Cardiac fibroblast (primary cell): Measurements from ENCODE around the gene OSBPL5.

Source experiments
- DNase-seq, 2 donors: peaks; one replicate each; pipeline versions ENCODE4 v3.0.0 to v3.0.0-alpha.2; 2010; ENCODE audit warnings: low read depth in 2 of 2
- H3K4me3 ChIP-seq, 2 donors: replicated peaks in 1 of 2; 1 replicate in 1 of 2; 2 replicates in 1 of 2; pipeline ENCODE4 v1.5.1; 2011; ENCODE audit warnings: low read depth in 2 of 2, low read length in 2 of 2, mild to moderate bottlenecking in 2 of 2, moderate library complexity in 1 of 2
- TF ChIP-seq, protein P1 (sequence below): IDR thresholded peaks from one replicate; pipeline ENCODE4 v1.5.1; 2011; ENCODE audit warnings: low read depth, mild to moderate bottlenecking, low read length, inconsistent platforms

Gene OSBPL5

DNA sequence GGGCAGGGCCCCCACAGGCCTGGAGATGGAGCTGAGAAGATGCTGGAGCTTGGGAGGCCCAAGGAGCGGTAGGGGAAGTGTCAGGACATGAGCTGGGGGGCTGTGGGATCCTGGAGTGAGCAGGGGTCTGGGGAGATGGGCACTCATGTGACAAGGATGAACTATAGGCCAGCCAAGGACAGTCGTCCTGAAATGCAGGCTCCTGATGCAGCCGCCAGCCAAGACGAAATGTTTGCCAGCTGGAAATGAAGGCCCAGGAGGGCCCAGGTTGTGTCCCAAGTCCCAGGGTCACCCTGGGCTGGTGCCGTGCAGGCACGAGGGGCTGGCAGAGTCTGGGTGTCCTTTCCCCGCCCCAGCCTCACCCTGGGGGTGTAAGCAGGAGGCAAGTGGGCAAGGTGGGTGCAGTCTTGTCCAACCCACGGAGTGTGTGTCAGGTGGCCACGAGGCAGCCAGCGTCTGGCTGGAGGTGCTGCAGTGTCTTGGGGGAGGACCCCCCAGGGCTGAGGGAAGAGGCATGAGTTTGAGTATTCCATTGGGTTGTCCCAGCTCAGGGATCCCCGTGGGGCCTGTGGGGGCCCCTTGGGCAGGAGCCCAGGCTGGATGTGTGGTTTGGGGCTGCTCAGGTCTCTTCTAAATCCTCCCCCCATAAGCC is 32.1 kb upstream of the OSBPL5 start:
- no peak for DNase-seq
- no peak overlapping the region for H3K4me3 ChIP-seq
- TF ChIP-seq, protein P1, sequence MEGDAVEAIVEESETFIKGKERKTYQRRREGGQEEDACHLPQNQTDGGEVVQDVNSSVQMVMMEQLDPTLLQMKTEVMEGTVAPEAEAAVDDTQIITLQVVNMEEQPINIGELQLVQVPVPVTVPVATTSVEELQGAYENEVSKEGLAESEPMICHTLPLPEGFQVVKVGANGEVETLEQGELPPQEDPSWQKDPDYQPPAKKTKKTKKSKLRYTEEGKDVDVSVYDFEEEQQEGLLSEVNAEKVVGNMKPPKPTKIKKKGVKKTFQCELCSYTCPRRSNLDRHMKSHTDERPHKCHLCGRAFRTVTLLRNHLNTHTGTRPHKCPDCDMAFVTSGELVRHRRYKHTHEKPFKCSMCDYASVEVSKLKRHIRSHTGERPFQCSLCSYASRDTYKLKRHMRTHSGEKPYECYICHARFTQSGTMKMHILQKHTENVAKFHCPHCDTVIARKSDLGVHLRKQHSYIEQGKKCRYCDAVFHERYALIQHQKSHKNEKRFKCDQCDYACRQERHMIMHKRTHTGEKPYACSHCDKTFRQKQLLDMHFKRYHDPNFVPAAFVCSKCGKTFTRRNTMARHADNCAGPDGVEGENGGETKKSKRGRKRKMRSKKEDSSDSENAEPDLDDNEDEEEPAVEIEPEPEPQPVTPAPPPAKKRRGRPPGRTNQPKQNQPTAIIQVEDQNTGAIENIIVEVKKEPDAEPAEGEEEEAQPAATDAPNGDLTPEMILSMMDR = no peak

DNA sequence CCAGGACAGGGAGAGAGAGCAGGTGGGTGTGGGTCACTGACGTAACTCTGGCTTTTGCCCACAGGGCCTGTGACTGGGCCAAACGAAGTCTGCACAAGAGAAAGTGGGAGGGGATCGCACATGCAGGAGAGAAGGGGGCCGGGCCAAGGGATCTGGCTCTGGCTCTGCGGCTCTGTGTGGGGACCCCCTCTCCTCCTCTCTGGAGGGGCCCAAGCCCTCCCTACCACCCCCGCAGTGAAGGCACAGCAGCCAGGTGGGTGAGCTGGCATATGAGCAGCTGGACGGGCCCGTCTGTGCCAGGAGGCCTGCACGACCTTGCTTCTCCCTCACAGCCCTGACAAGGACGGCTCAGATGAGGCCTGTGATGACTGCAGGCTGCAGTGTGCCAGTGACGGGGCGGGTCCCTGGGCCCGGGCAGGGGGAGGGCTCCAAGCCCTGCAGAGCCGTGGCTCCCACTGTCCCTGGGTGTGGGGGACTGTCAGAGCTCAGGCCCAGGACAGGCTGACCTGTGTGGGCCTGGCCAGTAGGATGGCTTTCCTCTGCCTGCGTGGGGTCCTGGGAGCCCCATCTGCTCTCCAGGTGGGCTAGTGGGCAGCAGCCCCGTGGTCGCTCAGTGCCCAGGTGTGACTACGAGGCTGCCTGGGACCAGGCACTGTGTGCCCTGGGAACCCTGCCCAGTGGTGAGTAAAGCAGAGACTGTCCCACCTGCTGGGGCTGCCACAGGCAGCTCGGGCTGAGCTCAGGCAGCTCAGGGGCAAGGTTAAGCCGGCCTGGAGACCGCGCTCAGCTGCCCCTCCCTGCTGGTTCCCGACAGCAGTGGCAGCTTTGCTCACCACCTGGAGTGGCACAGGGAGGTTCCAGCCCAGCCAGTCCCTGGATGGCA is 31.3 kb upstream of the OSBPL5 start:
- no peak overlapping the region for H3K4me3 ChIP-seq
- DNase-seq = no peak
- TF ChIP-seq, protein P1 = no peak

DNA sequence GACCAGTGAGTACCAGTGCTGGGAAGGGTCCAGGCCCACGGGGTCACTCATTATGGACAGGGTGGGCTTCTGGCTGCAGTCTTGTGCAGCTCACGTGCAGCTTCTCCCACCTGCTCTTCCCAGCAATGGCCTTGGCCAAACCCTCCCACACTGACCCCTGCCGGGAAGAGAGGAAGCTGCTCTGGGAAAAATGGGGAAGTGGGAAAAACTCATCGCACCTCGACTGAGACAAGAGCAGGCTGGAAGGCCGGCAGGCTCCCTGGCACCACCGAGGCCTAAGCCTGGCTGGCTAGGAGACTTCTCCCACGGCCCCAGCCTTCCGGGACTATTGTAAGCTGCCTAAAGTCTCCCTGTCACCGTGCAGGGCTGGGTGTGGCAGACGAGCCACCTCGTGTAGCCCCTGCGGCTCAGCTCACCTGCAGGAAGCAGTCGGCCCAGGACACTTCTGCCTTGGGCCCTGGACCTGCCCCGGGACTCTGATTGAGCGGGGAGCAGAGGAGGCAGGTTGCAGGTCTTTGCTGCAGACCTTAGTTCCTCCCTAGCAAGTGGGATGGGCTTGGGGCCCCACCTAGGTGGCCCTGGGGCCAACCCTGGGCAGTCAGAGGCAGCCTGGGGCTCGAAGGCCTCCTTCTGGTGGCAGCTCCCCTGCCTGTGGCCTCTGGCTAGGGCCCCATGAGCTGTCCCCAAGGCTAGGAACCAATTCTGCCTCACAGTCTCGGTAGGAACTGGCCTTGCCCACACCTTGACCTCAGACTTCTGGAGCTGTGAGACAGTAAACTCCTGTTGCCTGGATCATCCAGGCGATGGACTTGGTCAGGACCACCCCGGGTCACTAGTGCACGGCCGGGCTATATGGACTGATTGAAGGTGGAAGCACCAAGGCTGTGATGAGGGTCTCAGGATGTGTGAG is 30.4 kb upstream of the OSBPL5 start:
- TF ChIP-seq, protein P1 = peak; percentile 54
- H3K4me3 ChIP-seq = no peak overlapping the region

DNA sequence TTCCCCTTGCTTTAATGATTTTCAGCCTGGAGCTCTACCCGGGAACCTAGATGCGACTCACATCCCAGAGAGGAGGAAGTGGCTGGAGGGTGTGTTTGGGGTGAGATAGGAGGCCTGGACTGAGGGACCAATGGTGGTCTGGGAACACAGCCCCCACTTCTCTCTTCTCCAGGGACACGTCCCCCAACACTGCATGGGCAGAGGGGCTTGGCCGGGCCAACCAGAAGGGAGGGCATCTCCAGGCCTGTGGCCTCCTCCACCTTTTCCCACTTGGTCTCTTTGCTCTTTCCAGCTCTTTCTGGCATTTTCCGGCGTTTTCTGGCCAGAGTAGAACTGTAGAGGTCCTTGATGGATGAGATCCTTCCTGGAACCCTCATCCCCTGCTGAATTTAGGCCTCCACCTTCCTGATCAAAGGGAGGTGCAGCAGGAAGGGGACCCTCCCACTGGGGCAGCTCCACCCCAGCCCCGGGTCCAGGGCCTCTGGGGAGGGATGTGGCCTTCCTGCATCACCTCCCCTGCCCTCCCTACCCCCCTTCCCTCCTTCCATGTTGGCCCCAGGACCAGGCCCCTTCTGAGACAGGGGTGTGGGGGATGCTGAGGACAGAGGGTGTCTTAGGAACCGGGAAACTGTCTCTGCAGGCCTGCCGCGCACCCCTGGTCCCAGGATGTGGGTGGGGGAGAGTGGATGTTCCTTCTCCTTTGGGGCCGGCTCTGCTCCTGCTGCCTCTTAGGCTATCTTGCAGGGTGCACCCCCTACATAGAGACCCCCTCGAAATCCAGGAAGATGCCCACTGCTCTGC is 29.1 kb upstream of the OSBPL5 start:
- no peak overlapping the region for H3K4me3 ChIP-seq
- TF ChIP-seq, protein P1 = no peak
- DNase-seq = no peak

More for the DNA sequence above, 30.4 kb upstream of the OSBPL5 start:
- DNase-seq = peak; percentile 20 to 36

DNA sequence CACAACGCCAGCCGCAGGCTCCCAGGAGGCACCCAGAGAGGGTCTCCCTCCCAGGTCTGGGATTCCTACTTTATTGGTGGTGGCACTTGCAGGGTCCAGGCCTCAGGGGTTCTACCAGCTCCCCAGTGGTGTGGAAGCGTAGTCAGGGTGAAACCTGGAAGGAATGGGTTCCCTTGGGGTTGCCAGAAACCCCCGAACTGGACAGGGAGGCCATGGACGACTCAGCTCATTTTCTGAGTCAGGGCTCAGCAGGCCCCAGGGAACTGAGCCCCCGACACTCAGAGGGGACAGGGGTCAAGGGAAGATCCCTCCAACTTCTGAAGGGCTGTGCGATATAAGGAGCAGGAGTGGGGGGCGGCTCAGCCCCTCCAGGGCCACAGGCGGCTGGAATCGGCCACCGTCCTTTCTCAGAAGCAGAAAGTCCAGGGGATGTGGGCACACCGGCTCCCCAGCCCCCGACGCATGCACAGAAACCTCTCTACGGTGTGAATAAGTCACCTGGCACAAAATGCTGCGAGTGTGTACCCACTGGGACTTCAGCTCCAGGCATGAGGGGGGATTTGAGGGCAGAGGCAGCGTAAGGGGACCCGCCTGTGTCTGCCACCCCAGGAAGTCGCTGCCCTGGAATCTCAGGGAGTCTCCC is 28.4 kb upstream of the OSBPL5 start:
- no peak overlapping the region for H3K4me3 ChIP-seq
- DNase-seq = no peak
- TF ChIP-seq, protein P1 = no peak
